ENCODE data around the gene PKN1.

GRCh38 chr19:14496029-14496833, 63.1 kb downstream of the PKN1 start, which contains the start of gene GIPC1:
- TF ChIP-seq CTCF (IDR thresholded peaks at IDR 0.05; ENCODE audit: insufficient read depth, low read depth, low read length) (no peak), EZH2 (IDR thresholded peaks at IDR 0.05; ENCODE audit: insufficient read depth, low read length) (no peak)
